Neural progenitor cell (in vitro differentiated cells): ENCODE data around the gene KRTAP10-6. TPM values are rescaled to one million over a fixed set of nuclear protein-coding genes. Genes with fewer than 3 reads are reported as not detected.
"Not testable (repeated sequence)": the region's sequence is repeated elsewhere in the genome, so short reads cannot be mapped to it uniquely, and the experiment has no call there.

Source experiments
- DNase-seq: peaks from one replicate; pipeline ENCODE4 v3.0.0-alpha.2; 2016; ENCODE audit warnings: low spot score
- H2AFZ ChIP-seq: fragments of 200-600 bp; sonication (generic); replicated peaks from 2 replicates; pipeline ENCODE4 v1.6.1; 2016; ENCODE audit warnings: antibody characterized with exemption
- H3F3A ChIP-seq: fragments of 200-600 bp; sonication (generic); 2 replicates; pipeline ENCODE4 v1.6.1; 2016; ENCODE audit warnings: antibody characterized with exemption, low read depth
- H3K27ac ChIP-seq: fragments of 200-600 bp; sonication (generic); 2 replicates; pipeline ENCODE4 v1.5.1; 2016; ENCODE audit warnings: mild to moderate bottlenecking
- H3K27me3 ChIP-seq: fragments of 200-600 bp; sonication (generic); 2 replicates; pipeline ENCODE4 v1.6.1; 2016; ENCODE audit warnings: mild to moderate bottlenecking, moderate library complexity
- H3K36me3 ChIP-seq: fragments of 200-600 bp; sonication (generic); 2 replicates; pipeline ENCODE4 v1.5.1; 2016
- H3K4me1 ChIP-seq: fragments of 200-600 bp; sonication (generic); 2 replicates; pipeline ENCODE4 v1.6.1; 2016; ENCODE audit warnings: mixed run types
- H3K4me2 ChIP-seq: fragments of 200-600 bp; sonication (generic); 2 replicates; pipeline ENCODE4 v1.6.1; 2016
- H3K4me3 ChIP-seq: fragments of 200-600 bp; sonication (generic); 2 replicates; pipeline ENCODE4 v1.5.1; 2016
- H3K79me2 ChIP-seq: fragments of 200-600 bp; sonication (generic); 2 replicates; pipeline ENCODE4 v1.6.1; 2016; ENCODE audit warnings: low read depth
- H3K9ac ChIP-seq: fragments of 200-600 bp; sonication (generic); 2 replicates; pipeline ENCODE4 v1.6.1; 2016
- H3K9me3 ChIP-seq: fragments of 200-600 bp; sonication (generic); 2 replicates; pipeline ENCODE4 v1.5.1; 2016; ENCODE audit warnings: low read depth
- H4K20me1 ChIP-seq: fragments of 200-600 bp; sonication (generic); 2 replicates; pipeline ENCODE4 v1.6.1; 2016; ENCODE audit warnings: low read depth
- H3K27ac Mint-ChIP-seq: 3 replicates; pipeline ENCODE4 v1.8.0; 2021; ENCODE audit warnings: mixed read lengths
- H3K27me3 Mint-ChIP-seq: 2 replicates; pipeline ENCODE4 v1.8.0; 2022; ENCODE audit warnings: low read depth, mild to moderate bottlenecking, inconsistent platforms, moderate library complexity, mixed read lengths; ENCODE audit not compliant: insufficient read depth
- H3K36me3 Mint-ChIP-seq: 3 replicates; pipeline ENCODE4 v1.8.0; 2021; ENCODE audit warnings: mixed read lengths
- H3K4me1 Mint-ChIP-seq: 3 replicates; pipeline ENCODE4 v1.8.0; 2021; ENCODE audit warnings: mixed read lengths
- H3K4me3 Mint-ChIP-seq: 3 replicates; pipeline ENCODE4 v1.8.0; 2021; ENCODE audit warnings: mild to moderate bottlenecking, moderate library complexity, mixed read lengths
- H3K9me3 Mint-ChIP-seq: 3 replicates; pipeline ENCODE4 v1.8.0; 2020; ENCODE audit warnings: mixed read lengths
- EZH2 ChIP-seq: fragments of 200-600 bp; sonication (generic); IDR thresholded peaks from 2 replicates; pipeline ENCODE4 v1.6.1; 2017; ENCODE audit warnings: antibody characterized with exemption, mild to moderate bottlenecking, moderate library complexity
- EZH2phosphoT487 ChIP-seq: fragments of 200-600 bp; sonication (generic); IDR thresholded peaks from 2 replicates; pipeline ENCODE4 v1.6.1; 2017; ENCODE audit warnings: antibody characterized with exemption
- total RNA-seq: library from RNA; depleted of rRNA; stranded (reverse); fragments of >200 nt; gene quantifications from 2 replicates; pipeline ENCODE4 v1.2.3, GENCODE V29; 2015; ENCODE audit warnings: low replicate concordance
- TF ChIP-seq, protein P1 (sequence below): fragments of 200-600 bp; sonication (generic); IDR thresholded peaks from 2 replicates; pipeline ENCODE4 v1.5.1; 2017; ENCODE audit warnings: antibody characterized with exemption, mild to moderate bottlenecking

The KRTAP10-6 gene
- total RNA-seq, 1 donor from 2014 or later: not detected

DNA sequence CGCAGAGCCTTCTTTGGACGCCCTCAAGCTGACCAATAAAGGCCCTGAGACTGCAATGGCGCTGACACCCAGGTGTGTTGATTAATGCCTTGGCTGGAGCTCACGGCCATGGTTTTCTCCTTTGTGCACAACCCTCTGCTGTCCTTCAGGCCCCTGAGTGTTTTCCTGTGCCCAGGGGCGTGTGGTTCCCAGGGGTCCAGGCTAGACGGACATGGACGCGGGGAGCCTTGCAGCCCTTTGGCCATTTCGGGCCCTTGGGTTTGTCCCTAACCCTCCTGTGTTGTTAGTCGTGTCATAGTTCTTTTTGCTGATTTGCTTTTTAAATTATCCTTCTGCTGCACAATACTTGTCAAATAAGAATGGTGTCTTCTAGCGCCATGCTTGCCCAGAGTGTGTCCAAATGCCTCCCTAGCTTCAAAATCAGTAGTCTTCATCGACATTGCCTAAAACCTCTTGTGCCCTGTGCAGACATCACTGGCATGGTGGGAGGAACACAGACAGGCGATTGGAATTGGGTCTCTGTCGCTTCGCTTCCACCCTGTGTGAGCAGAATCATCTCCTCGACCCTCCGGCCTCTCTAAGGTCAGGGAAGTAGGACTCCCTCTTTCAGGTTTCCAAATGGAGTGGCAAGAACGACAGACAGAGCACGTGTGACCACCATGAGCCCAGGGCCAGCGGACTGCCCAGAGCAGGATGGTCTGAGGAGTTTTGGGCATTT is 16.8 kb downstream of the KRTAP10-6 start:
- Mint-ChIP-seq H3K27me3 (peaks cover 8% of the 10 kb centered on the region), H3K4me1 (peaks cover 2% of the 10 kb centered on the region), H3K36me3 (no peaks in the 10 kb centered on the region), H3K9me3 (peaks cover 43% of the 10 kb centered on the region), H3K4me3 (peak overlapping the region; percentile 55), H3K27ac (peak overlapping the region; percentile 1)
- H2AFZ ChIP-seq: no peak overlapping the region
- DNase-seq: no peak
- peaks cover 3% of the 10 kb centered on the region for H3K9me3 ChIP-seq
- no peak overlapping the region for H3K27ac ChIP-seq
- no peaks in the 10 kb centered on the region for H4K20me1 ChIP-seq
- H3K27me3 ChIP-seq: no peaks in the 10 kb centered on the region
- no peaks in the 10 kb centered on the region for H3K4me1 ChIP-seq
- H3K36me3 ChIP-seq: no peaks in the 10 kb centered on the region
- no peaks in the 10 kb centered on the region for H3F3A ChIP-seq
- no peak overlapping the region for H3K4me3 ChIP-seq
- H3K9ac ChIP-seq: no peak overlapping the region
- H3K4me2 ChIP-seq: no peak overlapping the region
- no peaks in the 10 kb centered on the region for H3K79me2 ChIP-seq
- TF ChIP-seq EZH2: no peak
- TF ChIP-seq EZH2phosphoT487: no peak
- TF ChIP-seq, protein P1, sequence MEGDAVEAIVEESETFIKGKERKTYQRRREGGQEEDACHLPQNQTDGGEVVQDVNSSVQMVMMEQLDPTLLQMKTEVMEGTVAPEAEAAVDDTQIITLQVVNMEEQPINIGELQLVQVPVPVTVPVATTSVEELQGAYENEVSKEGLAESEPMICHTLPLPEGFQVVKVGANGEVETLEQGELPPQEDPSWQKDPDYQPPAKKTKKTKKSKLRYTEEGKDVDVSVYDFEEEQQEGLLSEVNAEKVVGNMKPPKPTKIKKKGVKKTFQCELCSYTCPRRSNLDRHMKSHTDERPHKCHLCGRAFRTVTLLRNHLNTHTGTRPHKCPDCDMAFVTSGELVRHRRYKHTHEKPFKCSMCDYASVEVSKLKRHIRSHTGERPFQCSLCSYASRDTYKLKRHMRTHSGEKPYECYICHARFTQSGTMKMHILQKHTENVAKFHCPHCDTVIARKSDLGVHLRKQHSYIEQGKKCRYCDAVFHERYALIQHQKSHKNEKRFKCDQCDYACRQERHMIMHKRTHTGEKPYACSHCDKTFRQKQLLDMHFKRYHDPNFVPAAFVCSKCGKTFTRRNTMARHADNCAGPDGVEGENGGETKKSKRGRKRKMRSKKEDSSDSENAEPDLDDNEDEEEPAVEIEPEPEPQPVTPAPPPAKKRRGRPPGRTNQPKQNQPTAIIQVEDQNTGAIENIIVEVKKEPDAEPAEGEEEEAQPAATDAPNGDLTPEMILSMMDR: no peak

DNA sequence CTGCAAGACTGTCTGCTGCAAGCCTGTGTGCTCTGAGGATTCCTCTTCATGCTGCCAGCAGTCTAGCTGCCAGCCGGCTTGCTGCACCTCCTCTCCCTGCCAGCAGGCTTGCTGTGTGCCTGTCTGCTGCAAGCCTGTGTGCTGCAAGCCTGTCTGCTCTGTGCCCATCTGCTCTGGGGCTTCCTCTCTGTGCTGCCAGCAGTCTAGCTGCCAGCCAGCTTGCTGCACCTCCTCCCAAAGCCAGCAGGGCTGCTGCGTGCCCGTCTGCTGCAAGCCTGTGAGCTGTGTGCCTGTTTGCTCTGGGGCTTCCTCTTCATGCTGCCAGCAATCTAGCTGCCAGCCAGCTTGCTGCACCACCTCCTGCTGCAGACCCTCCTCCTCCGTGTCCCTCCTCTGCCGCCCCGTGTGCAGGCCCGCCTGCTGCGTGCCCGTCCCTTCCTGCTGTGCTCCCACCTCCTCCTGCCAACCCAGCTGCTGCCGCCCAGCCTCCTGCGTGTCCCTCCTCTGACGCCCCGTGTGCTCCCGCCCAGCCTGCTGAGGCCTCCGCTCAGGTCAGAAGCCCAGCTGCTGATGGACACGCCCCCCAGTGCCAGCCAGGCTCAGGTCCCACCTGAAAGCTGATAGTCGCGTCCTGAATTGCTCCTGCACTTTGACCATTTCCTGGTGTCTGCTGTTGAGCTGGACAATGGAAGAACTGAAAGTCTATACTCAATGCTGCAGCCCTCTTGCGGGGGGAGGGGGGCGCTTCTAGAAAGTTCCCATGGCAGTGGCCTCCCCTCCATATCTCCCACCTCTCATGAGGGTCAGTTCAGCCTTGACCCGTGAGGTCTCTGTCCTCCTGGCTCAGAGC is 17.6 kb downstream of the KRTAP10-6 start:
- Mint-ChIP-seq H3K27me3 (peaks cover 8% of the 10 kb centered on the region), H3K27ac (no peak overlapping the region), H3K9me3 (peaks cover 40% of the 10 kb centered on the region), H3K4me1 (peaks cover 2% of the 10 kb centered on the region), H3K36me3 (no peaks in the 10 kb centered on the region), H3K4me3 (no peak overlapping the region)
- Histone ChIP-seq H3K9me3 (peaks cover 3% of the 10 kb centered on the region), H3F3A (no peaks in the 10 kb centered on the region), H3K4me3 (no peak overlapping the region), H4K20me1 (no peaks in the 10 kb centered on the region), H3K9ac (no peak overlapping the region), H3K27ac (no peak overlapping the region), H2AFZ (no peak overlapping the region), H3K79me2 (no peaks in the 10 kb centered on the region), H3K4me1 (no peaks in the 10 kb centered on the region), H3K27me3 (no peaks in the 10 kb centered on the region), H3K4me2 (no peak overlapping the region), H3K36me3 (no peaks in the 10 kb centered on the region)
- TF ChIP-seq, protein P1: peak; percentile 4
- no peak for TF ChIP-seq EZH2phosphoT487
- DNase-seq: no peak

DNA sequence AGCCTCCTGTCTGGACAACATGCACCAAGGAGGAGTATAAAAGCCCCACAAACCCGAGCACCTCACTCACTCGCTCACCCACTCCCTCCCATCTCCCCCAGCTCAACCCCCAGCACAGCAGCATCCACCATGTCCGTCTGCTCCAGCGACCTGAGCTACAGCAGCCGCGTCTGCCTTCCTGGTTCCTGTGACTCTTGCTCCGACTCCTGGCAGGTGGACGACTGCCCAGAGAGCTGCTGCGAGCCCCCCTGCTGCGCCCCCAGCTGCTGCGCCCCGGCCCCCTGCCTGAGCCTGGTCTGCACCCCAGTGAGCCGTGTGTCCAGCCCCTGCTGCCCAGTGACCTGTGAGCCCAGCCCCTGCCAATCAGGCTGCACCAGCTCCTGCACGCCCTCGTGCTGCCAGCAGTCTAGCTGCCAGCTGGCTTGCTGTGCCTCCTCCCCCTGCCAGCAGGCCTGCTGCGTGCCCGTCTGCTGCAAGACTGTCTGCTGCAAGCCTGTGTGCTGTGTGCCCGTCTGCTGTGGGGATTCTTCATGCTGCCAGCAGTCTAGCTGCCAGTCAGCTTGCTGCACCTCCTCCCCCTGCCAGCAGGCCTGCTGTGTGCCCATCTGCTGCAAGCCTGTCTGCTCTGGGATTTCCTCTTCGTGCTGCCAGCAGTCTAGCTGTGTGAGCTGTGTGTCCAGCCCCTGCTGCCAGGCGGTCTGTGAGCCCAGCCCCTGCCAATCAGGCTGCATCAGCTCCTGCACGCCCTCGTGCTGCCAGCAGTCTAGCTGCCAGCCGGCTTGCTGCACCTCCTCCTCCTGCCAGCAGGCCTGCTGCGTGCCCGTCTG is 18.5 kb downstream of the KRTAP10-6 start, which contains the start of gene KRTAP10-4:
Gene KRTAP10-4 (plus strand): TSS at position 100 of the 827 bp plus-strand sequence. CDS start 30 bp downstream, at position 130.
- not testable (repeated sequence) for H4K20me1 ChIP-seq, H2AFZ ChIP-seq, H3K27ac ChIP-seq, H3K4me3 Mint-ChIP-seq, H3F3A ChIP-seq, DNase-seq, H3K27me3 ChIP-seq, H3K4me2 ChIP-seq, H3K27me3 Mint-ChIP-seq, H3K4me3 ChIP-seq, H3K9me3 ChIP-seq, H3K36me3 ChIP-seq, H3K36me3 Mint-ChIP-seq, H3K4me1 ChIP-seq, H3K4me1 Mint-ChIP-seq, H3K79me2 ChIP-seq, H3K9ac ChIP-seq
- Mint-ChIP-seq H3K9me3 (peaks cover 37% of the 10 kb centered on the region), H3K27ac (peak within 1 kb of the TSS; percentile 35)
